HEK293 (cell line): ENCODE data around the gene HS3ST5.

ENCODE experiments used
- BCL11A ChIP-seq: fragments of 450-650 bp; formaldehyde crosslinking; IDR thresholded peaks from 2 replicates; pipeline ENCODE4 v1.5.1; 2016; ENCODE audit warnings: low read depth, missing biosample characterization, missing genetic modification characterization
- ELK4 ChIP-seq: IDR thresholded peaks from 2 replicates; pipeline ENCODE4 v1.6.1; 2011; ENCODE audit warnings: mild to moderate bottlenecking, low read depth, low read length, borderline replicate concordance
- ZNF398 ChIP-seq: fragments of 450-650 bp; formaldehyde crosslinking; IDR thresholded peaks from 2 replicates; pipeline ENCODE4 v1.5.1; 2017; ENCODE audit warnings: missing biosample characterization, missing genetic modification characterization
- ZNF510 ChIP-seq: fragments of 450-650 bp; formaldehyde crosslinking; IDR thresholded peaks from 2 replicates; pipeline ENCODE4 v1.5.1; 2018; ENCODE audit warnings: mild to moderate bottlenecking, missing genetic modification characterization, missing biosample characterization; ENCODE audit not compliant: insufficient replicate concordance
- ZNF521 ChIP-seq: fragments of 450-650 bp; formaldehyde crosslinking; IDR thresholded peaks from 2 replicates; pipeline ENCODE4 v1.5.1; 2017; ENCODE audit warnings: missing biosample characterization, mild to moderate bottlenecking, missing genetic modification characterization
- ZNF768 ChIP-seq: fragments of 450-650 bp; formaldehyde crosslinking; IDR thresholded peaks from 2 replicates; pipeline ENCODE4 v1.5.1; 2018; ENCODE audit warnings: missing biosample characterization, mild to moderate bottlenecking, missing genetic modification characterization
- ZNF837 ChIP-seq: fragments of 450-650 bp; formaldehyde crosslinking; IDR thresholded peaks from 2 replicates; pipeline ENCODE4 v1.5.1; 2016; ENCODE audit warnings: missing biosample characterization, missing genetic modification characterization
- TF ChIP-seq, protein P1 (sequence below): fragments of 450-650 bp; formaldehyde crosslinking; IDR thresholded peaks from 2 replicates; pipeline ENCODE4 v1.5.1; 2016; ENCODE audit warnings: missing biosample characterization, missing genetic modification characterization
- TF ChIP-seq, protein P2 (sequence below): fragments of 450-650 bp; formaldehyde crosslinking; IDR thresholded peaks from 2 replicates; pipeline ENCODE4 v1.5.1; 2016; ENCODE audit warnings: missing biosample characterization, missing genetic modification characterization
- TF ChIP-seq, protein P3 (sequence below): fragments of 450-650 bp; IDR thresholded peaks from 2 replicates; pipeline ENCODE4 v1.5.1; 2018; ENCODE audit warnings: missing biosample characterization, missing genetic modification characterization

DNA sequence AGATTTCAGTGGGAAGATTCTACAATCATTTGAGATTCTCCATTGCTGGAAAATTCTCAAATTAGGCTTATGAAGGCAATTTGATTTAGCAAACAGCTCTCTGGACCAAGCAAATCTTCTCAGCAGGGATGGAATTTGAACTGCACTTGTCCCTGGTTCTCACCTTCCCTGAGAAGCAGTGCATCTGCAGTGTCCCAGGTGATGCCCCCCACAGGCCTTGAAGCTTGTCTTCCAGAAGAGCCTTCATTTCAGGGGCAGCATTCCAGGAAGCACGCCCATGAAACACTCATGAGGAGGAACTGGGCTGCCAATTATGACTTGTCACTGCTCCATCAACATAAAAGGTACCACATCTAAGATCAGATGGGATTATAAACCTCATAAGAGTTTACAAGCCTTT is 289.0 kb downstream of the HS3ST5 start:
- no peak for TF ChIP-seq ZNF521
- TF ChIP-seq BCL11A (tag by site-specific recombination): no peak
- no peak for TF ChIP-seq ZNF768 (tag by site-specific recombination)
- TF ChIP-seq, protein P1, sequence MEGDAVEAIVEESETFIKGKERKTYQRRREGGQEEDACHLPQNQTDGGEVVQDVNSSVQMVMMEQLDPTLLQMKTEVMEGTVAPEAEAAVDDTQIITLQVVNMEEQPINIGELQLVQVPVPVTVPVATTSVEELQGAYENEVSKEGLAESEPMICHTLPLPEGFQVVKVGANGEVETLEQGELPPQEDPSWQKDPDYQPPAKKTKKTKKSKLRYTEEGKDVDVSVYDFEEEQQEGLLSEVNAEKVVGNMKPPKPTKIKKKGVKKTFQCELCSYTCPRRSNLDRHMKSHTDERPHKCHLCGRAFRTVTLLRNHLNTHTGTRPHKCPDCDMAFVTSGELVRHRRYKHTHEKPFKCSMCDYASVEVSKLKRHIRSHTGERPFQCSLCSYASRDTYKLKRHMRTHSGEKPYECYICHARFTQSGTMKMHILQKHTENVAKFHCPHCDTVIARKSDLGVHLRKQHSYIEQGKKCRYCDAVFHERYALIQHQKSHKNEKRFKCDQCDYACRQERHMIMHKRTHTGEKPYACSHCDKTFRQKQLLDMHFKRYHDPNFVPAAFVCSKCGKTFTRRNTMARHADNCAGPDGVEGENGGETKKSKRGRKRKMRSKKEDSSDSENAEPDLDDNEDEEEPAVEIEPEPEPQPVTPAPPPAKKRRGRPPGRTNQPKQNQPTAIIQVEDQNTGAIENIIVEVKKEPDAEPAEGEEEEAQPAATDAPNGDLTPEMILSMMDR (tag by site-specific recombination): no peak
- TF ChIP-seq, protein P2, sequence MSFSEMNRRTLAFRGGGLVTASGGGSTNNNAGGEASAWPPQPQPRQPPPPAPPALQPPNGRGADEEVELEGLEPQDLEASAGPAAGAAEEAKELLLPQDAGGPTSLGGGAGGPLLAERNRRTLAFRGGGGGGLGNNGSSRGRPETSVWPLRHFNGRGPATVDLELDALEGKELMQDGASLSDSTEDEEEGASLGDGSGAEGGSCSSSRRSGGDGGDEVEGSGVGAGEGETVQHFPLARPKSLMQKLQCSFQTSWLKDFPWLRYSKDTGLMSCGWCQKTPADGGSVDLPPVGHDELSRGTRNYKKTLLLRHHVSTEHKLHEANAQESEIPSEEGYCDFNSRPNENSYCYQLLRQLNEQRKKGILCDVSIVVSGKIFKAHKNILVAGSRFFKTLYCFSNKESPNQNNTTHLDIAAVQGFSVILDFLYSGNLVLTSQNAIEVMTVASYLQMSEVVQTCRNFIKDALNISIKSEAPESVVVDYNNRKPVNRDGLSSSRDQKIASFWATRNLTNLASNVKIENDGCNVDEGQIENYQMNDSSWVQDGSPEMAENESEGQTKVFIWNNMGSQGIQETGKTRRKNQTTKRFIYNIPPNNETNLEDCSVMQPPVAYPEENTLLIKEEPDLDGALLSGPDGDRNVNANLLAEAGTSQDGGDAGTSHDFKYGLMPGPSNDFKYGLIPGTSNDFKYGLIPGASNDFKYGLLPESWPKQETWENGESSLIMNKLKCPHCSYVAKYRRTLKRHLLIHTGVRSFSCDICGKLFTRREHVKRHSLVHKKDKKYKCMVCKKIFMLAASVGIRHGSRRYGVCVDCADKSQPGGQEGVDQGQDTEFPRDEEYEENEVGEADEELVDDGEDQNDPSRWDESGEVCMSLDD: no peak
- no peak for TF ChIP-seq ZNF837 (tag by site-specific recombination)
- TF ChIP-seq ZNF510 (tag by site-specific recombination): no peak
- TF ChIP-seq ZNF398 (tag by site-specific recombination): no peak
- TF ChIP-seq ELK4: no peak
- TF ChIP-seq, protein P3, sequence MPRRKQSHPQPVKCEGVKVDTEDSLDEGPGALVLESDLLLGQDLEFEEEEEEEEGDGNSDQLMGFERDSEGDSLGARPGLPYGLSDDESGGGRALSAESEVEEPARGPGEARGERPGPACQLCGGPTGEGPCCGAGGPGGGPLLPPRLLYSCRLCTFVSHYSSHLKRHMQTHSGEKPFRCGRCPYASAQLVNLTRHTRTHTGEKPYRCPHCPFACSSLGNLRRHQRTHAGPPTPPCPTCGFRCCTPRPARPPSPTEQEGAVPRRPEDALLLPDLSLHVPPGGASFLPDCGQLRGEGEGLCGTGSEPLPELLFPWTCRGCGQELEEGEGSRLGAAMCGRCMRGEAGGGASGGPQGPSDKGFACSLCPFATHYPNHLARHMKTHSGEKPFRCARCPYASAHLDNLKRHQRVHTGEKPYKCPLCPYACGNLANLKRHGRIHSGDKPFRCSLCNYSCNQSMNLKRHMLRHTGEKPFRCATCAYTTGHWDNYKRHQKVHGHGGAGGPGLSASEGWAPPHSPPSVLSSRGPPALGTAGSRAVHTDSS: no peak
